GM23248 (cell line): ENCODE data around the gene NCF4. TPM values are rescaled to one million over a fixed set of nuclear protein-coding genes. Genes with fewer than 3 reads are reported as not detected.

Experiments used
- DNase-seq: peaks from one replicate; pipeline ENCODE4 v3.0.0-alpha.2; 2015
- H2AFZ ChIP-seq: fragments of 200-600 bp; sonication (generic); 2 replicates; pipeline ENCODE4 v1.6.1; 2016; ENCODE audit warnings: antibody characterized with exemption
- H3F3A ChIP-seq: fragments of 200-600 bp; sonication (generic); 2 replicates; pipeline ENCODE4 v1.6.1; 2016; ENCODE audit warnings: mild to moderate bottlenecking, antibody characterized with exemption, mixed run types; ENCODE audit not compliant: insufficient read depth
- H3K27ac ChIP-seq: fragments of 200-600 bp; sonication (generic); 2 replicates; pipeline ENCODE4 v1.5.1; 2016; ENCODE audit warnings: mild to moderate bottlenecking
- H3K27me3 ChIP-seq: fragments of 200-600 bp; sonication (generic); replicated peaks from 2 replicates; pipeline ENCODE4 v1.6.1; 2016; ENCODE audit warnings: mild to moderate bottlenecking; ENCODE audit not compliant: insufficient read depth
- H3K36me3 ChIP-seq: fragments of 200-600 bp; sonication (generic); 2 replicates; pipeline ENCODE4 v1.6.1; 2016; ENCODE audit warnings: low read depth, mild to moderate bottlenecking
- H3K4me1 ChIP-seq: fragments of 200-600 bp; sonication (generic); 2 replicates; pipeline ENCODE4 v1.6.1; 2016; ENCODE audit warnings: mild to moderate bottlenecking; ENCODE audit not compliant: insufficient read depth
- H3K4me2 ChIP-seq: fragments of 200-600 bp; sonication (generic); one replicate; pipeline ENCODE4 v1.6.1; 2016; ENCODE audit warnings: mild to moderate bottlenecking; ENCODE audit not compliant: unreplicated experiment
- H3K4me3 ChIP-seq: fragments of 200-600 bp; sonication (generic); 2 replicates; pipeline ENCODE4 v1.5.1; 2016; ENCODE audit warnings: mild to moderate bottlenecking
- H3K79me2 ChIP-seq: fragments of 200-600 bp; sonication (generic); 2 replicates; pipeline ENCODE4 v1.6.1; 2016; ENCODE audit warnings: mild to moderate bottlenecking; ENCODE audit not compliant: insufficient read depth
- H3K9ac ChIP-seq: fragments of 200-600 bp; sonication (generic); 2 replicates; pipeline ENCODE4 v1.6.1; 2016; ENCODE audit warnings: mild to moderate bottlenecking
- H3K9me2 ChIP-seq: fragments of 200-600 bp; sonication (generic); 2 replicates; pipeline ENCODE4 v1.6.1; 2016; ENCODE audit warnings: mixed run types, mild to moderate bottlenecking, moderate library complexity; ENCODE audit not compliant: insufficient read depth
- H3K9me3 ChIP-seq: fragments of 200-600 bp; sonication (generic); one replicate; pipeline ENCODE4 v1.6.1; 2017; ENCODE audit warnings: low read depth
- H4K20me1 ChIP-seq: fragments of 200-600 bp; sonication (generic); 2 replicates; pipeline ENCODE4 v1.6.0; 2016; ENCODE audit not compliant: insufficient read depth
- EZH2 ChIP-seq: fragments of 200-600 bp; sonication (generic); IDR thresholded peaks from 2 replicates; pipeline ENCODE4 v1.6.1; 2018; ENCODE audit warnings: antibody characterized with exemption, mild to moderate bottlenecking; ENCODE audit not compliant: insufficient read depth, poor library complexity, severe bottlenecking
- EZH2phosphoT487 ChIP-seq: fragments of 200-600 bp; sonication (generic); IDR thresholded peaks from 2 replicates; pipeline ENCODE4 v1.6.1; 2018; ENCODE audit warnings: antibody characterized with exemption, moderate library complexity, mild to moderate bottlenecking, low read depth; ENCODE audit not compliant: insufficient read depth
- WGBS, 2 experiments: methylation state at CpG; one replicate each; pipeline ENCODE4 v1.1.6; 2015 to 2017; ENCODE audit warnings: low lambda C conversion rate in 2 of 2, low coverage in 1 of 2; ENCODE audit errors: missing lambda C conversion rate in 2 of 2; 5-methylcytosine and 5-hydroxymethylcytosine counted together
- in situ Hi-C: fragments of 300-500 bp; cut with MboI; formaldehyde crosslinking; loops from 2 replicates; pipeline ENCODE4 v1.15.0; 2020
- polyA plus RNA-seq: library from polyadenylated mRNA; unstranded; fragments of >200 nt; fragmentation: Nextera tagmentation; extraction: Ambion mirVana; gene quantifications from 2 replicates; pipeline ENCODE4 v1.2.1, GENCODE V29; 2016
- total RNA-seq: library from RNA; depleted of rRNA; stranded (reverse); fragments of >200 nt; shearing (Covaris generic); gene quantifications from 2 replicates; pipeline ENCODE4 v1.2.3, GENCODE V29; 2014

NCF4 gene
- total and polyA plus RNA-seq, 2 experiments from 2014 or later = not detected

DNA sequence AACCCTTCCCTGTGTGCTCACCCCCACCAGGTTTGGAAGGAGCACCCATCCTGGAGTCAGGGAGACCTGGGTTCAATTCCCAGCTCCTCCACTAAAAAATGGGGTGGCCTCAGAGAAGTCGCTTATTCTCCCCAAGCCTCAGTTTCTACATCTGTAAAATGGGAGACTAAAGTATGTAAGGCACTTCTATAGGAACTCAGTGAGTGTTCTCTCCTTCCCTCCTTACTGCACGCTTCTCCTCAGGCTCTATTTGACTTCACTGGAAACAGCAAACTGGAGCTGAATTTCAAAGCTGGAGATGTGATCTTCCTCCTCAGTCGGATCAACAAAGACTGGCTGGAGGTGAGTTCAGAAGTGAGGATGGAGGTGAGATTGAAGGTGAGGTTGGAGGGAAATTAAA is 11.3 kb downstream of the NCF4 start:
- DNase-seq = no peak
- Histone ChIP-seq H3K27me3 (peaks cover 8% of the 10 kb centered on the region; the same call in 1 of the 2 replicates), H4K20me1 (no peaks in the 10 kb centered on the region), H3K4me3 (no peak overlapping the region), H3K27ac (no peak overlapping the region), H3K9me2 (no peaks in the 10 kb centered on the region), H3F3A (0 out of 2 replicates have a peak, but pooled peaks cover 3% of the 10 kb centered on the region), H3K36me3 (no peaks in the 10 kb centered on the region), H3K9ac (no peak overlapping the region), H2AFZ (no peak overlapping the region), H3K4me2 (no peak overlapping the region), H3K9me3 (no peaks in the 10 kb centered on the region), H3K79me2 (no peaks in the 10 kb centered on the region), H3K4me1 (peaks cover 6% of the 10 kb centered on the region)
- in situ Hi-C loops = no loop called here
- WGBS, 2 experiments = 78 to 85% methylated on average over 3 of the region's 3 CpGs
- TF ChIP-seq EZH2phosphoT487 = no peak
- TF ChIP-seq EZH2 = no peak

DNA sequence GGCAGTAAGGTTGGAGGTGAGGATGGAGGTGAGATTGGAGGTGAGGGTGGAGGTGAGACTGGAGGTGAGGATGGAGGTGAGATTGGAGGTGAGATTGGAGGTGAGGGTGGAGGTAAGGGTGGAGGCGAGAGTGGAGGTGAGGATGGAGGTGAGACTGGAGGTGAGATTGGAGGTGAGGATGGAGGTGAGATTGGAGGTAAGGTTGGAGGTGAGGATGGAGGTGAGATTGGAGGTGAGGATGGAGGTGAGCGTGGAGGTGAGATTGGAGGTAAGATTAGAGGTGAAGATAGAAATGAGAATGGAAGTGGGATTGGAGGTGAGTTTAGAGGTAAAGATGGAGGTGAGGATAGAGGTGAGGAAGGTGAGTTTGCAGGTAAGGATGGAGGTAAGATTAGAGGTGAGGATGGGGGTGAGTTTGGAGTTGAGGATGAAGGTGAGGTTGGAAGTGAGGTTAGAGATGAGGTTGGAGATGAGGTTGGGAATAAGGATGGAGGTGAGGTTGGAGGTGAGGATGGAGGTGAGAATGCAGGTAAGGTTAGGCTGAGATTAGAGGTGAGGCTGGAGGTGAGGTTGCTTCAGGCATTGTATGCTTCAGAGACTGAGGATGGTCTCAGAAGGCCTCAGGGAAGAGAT is 12.2 kb downstream of the NCF4 start:
- Histone ChIP-seq H3K27ac (no peak overlapping the region), H3K4me1 (peaks cover 6% of the 10 kb centered on the region), H3K9me2 (no peaks in the 10 kb centered on the region), H3K4me2 (no peak overlapping the region), H3K36me3 (no peaks in the 10 kb centered on the region), H3K79me2 (no peaks in the 10 kb centered on the region), H3K9ac (no peak overlapping the region), H3K4me3 (no peak overlapping the region), H4K20me1 (no peaks in the 10 kb centered on the region), H3F3A (0 out of 2 replicates have a peak, but pooled peaks cover 3% of the 10 kb centered on the region), H2AFZ (no peak overlapping the region), H3K9me3 (no peaks in the 10 kb centered on the region), H3K27me3 (peaks cover 8% of the 10 kb centered on the region; the same call in 1 of the 2 replicates)
- DNase-seq = no peak
- TF ChIP-seq EZH2 (no peak), EZH2phosphoT487 (no peak)
- in situ Hi-C loops = no loop called here
- WGBS, 2 experiments = 50 to 56% methylated on average over 2 of the region's 2 CpGs

DNA sequence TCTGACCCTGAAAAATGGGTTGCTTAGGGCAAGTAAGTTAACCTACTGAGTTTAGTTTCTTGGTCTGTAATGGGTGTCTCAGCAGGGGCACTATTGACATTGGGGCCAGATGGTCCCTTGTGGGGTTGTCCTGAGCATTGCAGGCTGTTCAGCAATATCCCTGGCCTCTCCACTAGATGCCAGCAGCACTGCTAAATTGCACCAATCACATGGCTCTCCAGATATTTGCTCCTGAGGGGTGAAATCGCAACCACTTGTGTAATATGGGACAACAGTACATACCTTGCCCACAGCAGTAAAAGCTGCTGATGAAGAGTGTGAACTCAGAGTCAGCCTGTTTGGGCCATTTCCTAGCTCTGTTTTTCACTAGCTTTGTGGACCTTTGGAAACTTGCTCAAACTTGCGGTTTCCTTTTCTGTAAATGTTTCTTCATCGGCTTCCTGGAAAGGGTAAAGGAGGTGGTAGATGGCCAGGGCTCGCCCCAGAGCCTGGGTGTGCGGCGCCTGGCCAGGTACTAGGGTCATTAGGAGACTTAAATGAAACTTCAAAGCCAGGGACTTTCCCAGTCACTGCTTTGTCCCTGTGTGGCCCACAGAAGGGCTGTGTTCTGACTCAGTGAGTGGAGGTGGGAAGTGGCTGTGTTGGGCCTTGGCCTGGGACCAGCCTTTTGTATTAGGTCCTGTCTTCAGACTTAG is 13.0 kb downstream of the NCF4 start:
- in situ Hi-C loops = no loop called here
- 0 out of 2 replicates have a peak overlapping the region, but pooled peaks have one; percentile 16 for H2AFZ ChIP-seq

DNA sequence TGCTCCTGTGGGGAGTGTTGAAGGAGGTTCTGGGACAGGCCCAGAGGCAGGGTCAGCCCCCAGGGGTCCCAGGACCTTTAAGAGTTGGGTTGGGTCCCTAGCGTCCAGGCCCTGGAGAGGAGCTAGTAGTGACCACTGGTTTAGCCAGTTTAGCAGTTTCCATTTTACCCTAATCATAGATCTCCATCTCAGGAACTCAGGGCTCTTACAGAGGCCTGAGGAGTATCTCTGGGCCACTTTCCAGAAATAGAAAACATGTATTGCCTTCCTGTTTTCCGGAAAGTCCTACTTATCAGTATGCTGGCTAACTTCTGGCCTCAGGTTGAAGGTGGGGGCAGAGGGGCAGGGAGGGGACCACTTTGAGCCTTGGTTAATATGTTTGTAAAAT is 13.5 kb downstream of the NCF4 start:
- no peak overlapping the region for H3K9ac ChIP-seq
- H3K9me2 ChIP-seq = no peaks in the 10 kb centered on the region
- no peaks in the 10 kb centered on the region for H3K79me2 ChIP-seq
- H3K27ac ChIP-seq = peak overlapping the region; percentile 16
- no peaks in the 10 kb centered on the region for H3K9me3 ChIP-seq
- DNase-seq = no peak
- WGBS, 2 experiments = 78 to 82% methylated on average over 2 of the region's 2 CpGs
- in situ Hi-C loops = no loop called here
- TF ChIP-seq EZH2phosphoT487 = no peak
- no peak for TF ChIP-seq EZH2
- H3K4me1 ChIP-seq = peaks cover 17% of the 10 kb centered on the region
- no peaks in the 10 kb centered on the region for H3K36me3 ChIP-seq
- H3K27me3 ChIP-seq = peaks cover 8% of the 10 kb centered on the region; the same call in 1 of the 2 replicates
- H2AFZ ChIP-seq = no peak overlapping the region
- no peaks in the 10 kb centered on the region for H4K20me1 ChIP-seq
- H3K4me3 ChIP-seq = no peak overlapping the region
- H3F3A ChIP-seq = peaks cover 13% of the 10 kb centered on the region; the same call in 1 of the 2 replicates
- no peak overlapping the region for H3K4me2 ChIP-seq

More for the DNA sequence above, 13.0 kb downstream of the NCF4 start:
- Histone ChIP-seq H3F3A (peaks cover 7% of the 10 kb centered on the region; the same call in 1 of the 2 replicates), H4K20me1 (no peaks in the 10 kb centered on the region), H3K9me2 (no peaks in the 10 kb centered on the region), H3K36me3 (no peaks in the 10 kb centered on the region), H3K9me3 (no peaks in the 10 kb centered on the region), H3K4me2 (peak overlapping the region; percentile 8), H3K4me1 (peaks cover 11% of the 10 kb centered on the region), H3K27ac (peak overlapping the region; percentile 16), H3K4me3 (no peak overlapping the region), H3K27me3 (peaks cover 8% of the 10 kb centered on the region; the same call in 1 of the 2 replicates), H3K9ac (no peak overlapping the region), H3K79me2 (no peaks in the 10 kb centered on the region)
- 49 to 64% methylated on average over 6 of the region's 6 CpGs for WGBS, 2 experiments
- peak; percentile 80 for DNase-seq
- TF ChIP-seq EZH2phosphoT487 (no peak), EZH2 (no peak)
